HepG2 (cell line): ENCODE results near the gene WDR19. TPM values are rescaled to one million over a fixed set of nuclear protein-coding genes. Genes with fewer than 3 reads are reported as not detected.

Source experiments
- CAMTA2 ChIP-seq: sonication (generic); formaldehyde crosslinking; IDR thresholded peaks from 2 replicates; pipeline ENCODE4 v1.4.0; 2020; ENCODE audit warnings: mild to moderate bottlenecking, missing genetic modification reagents, borderline replicate concordance
- GABPA ChIP-seq, 2 experiments: IDR thresholded peaks; 2 replicates each; pipeline ENCODE4 v1.6.1; 2011 to 2016; ENCODE audit warnings: low read depth in 2 of 2, low read length in 1 of 2, missing biosample characterization in 1 of 2, missing genetic modification characterization in 1 of 2
- HNF1A ChIP-seq, 2 experiments: sonication (generic) in 1 of 2; formaldehyde crosslinking in 1 of 2; IDR thresholded peaks; 2 replicates each; pipeline versions ENCODE4 v1.4.0 to v1.6.1; 2016 to 2020; ENCODE audit warnings: borderline replicate concordance in 1 of 2, low read depth in 1 of 2, mild to moderate bottlenecking in 1 of 2, missing genetic modification reagents in 1 of 2
- HNF1B ChIP-seq: sonication (generic); formaldehyde crosslinking; IDR thresholded peaks from 2 replicates; pipeline ENCODE4 v1.5.1; 2020; ENCODE audit warnings: mild to moderate bottlenecking, moderate library complexity, missing genetic modification reagents
- MTA3 ChIP-seq: sonication (generic); formaldehyde crosslinking; IDR thresholded peaks from 2 replicates; pipeline ENCODE4 v1.4.0; 2020; ENCODE audit warnings: missing genetic modification reagents
- NKX3-1 ChIP-seq: sonication (generic); formaldehyde crosslinking; IDR thresholded peaks from 2 replicates; pipeline ENCODE4 v1.5.0; 2020; ENCODE audit warnings: missing genetic modification reagents
- RXRB ChIP-seq: IDR thresholded peaks from 2 replicates; pipeline ENCODE4 v1.6.1; 2016; ENCODE audit warnings: borderline replicate concordance, missing genetic modification reagents, missing compliant biosample characterization
- SOX13 ChIP-seq, 3 experiments: fragments of 450-650 bp in 1 of 3; sonication (generic) in 1 of 3; formaldehyde crosslinking in 1 of 3; IDR thresholded peaks in 2 of 3; conservative IDR thresholded peaks in 1 of 3; 2 replicates each; pipeline versions ENCODE4 v1.5.0 to v1.6.1; 2016 to 2020; ENCODE audit warnings: antibody characterized with exemption in 1 of 3, mild to moderate bottlenecking in 1 of 3, missing compliant biosample characterization in 1 of 3, missing genetic modification reagents in 1 of 3, moderate library complexity in 1 of 3
- SRSF9 ChIP-seq: fragments of 200-400 bp; formaldehyde crosslinking; IDR thresholded peaks from 2 replicates; pipeline ENCODE4 v1.6.1; 2018; ENCODE audit warnings: borderline replicate concordance, mild to moderate bottlenecking, low read depth, low read length; ENCODE audit not compliant: insufficient read depth, poor library complexity, severe bottlenecking
- ZNF142 ChIP-seq: sonication (generic); formaldehyde crosslinking; IDR thresholded peaks from 2 replicates; pipeline ENCODE4 v1.4.0; 2020; ENCODE audit warnings: missing genetic modification reagents
- ZNF275 ChIP-seq: sonication (generic); formaldehyde crosslinking; IDR thresholded peaks from 2 replicates; pipeline ENCODE4 v1.8.0; 2022; ENCODE audit warnings: missing genetic modification reagents, mild to moderate bottlenecking, inconsistent platforms, borderline replicate concordance
- ZNF644 ChIP-seq: IDR thresholded peaks from 2 replicates; pipeline ENCODE4 v1.6.1; 2016; ENCODE audit warnings: low read depth
- polyA plus RNA-seq, 8 experiments: library from polyadenylated mRNA; depleted of rRNA in 3 of 8; stranded (reverse) in 7 of 8; unstranded in 1 of 8; fragments of >200 nt; fragmentation: Illumina TruSeq in 4 of 8; extraction: Trizol in 4 of 8; gene quantifications; 2 replicates each; pipeline versions ENCODE4 v1.2.1 to v1.2.3, GENCODE V29; 2011 to 2016; ENCODE audit warnings: low read depth in 4 of 8, missing spikeins in 1 of 8, mixed read lengths in 1 of 8; ENCODE audit not compliant: insufficient read depth in 1 of 8
- total RNA-seq, 5 experiments: library from RNA; depleted of rRNA; stranded (reverse); fragments of >200 nt; fragmentation: Illumina TruSeq; extraction: Trizol; gene quantifications; 2 replicates each; pipeline ENCODE4 v1.2.3, GENCODE V29; 2016; ENCODE audit warnings: low read depth in 1 of 5

Gene WDR19
- total and polyA plus RNA-seq, 2 of the 13 experiments (the other 11 are each of a cell fraction or from before 2014, with no cell fraction given), result 22.9 to 34.1 TPM

GRCh38 chr4:39324897-39325613, 142.7 kb downstream of the WDR19 start (continued):
- TF ChIP-seq ZNF142 (CRISPR knock-in tag), result no peak
- no peak for TF ChIP-seq ZNF275
- TF ChIP-seq RXRB, result 0 out of 2 replicates have a peak, but pooled peaks have one; percentile 14
- no peak for TF ChIP-seq SOX13 (IDR thresholded peaks at IDR 0.05)
- TF ChIP-seq SOX13 (CRISPR knock-in tag; conservative IDR thresholded peaks at IDR 0.05 in 1 of 2, IDR thresholded peaks at IDR 0.05 in 1 of 2), result peak in 1 of 2 experiments; percentile 43; a peak in 1 of 4 replicates
- TF ChIP-seq ZNF644 (CRISPR knock-in tag), result peak; percentile 20; the same call in 1 of the 2 replicates
- TF ChIP-seq HNF1A (IDR thresholded peaks at IDR 0.05; ENCODE audit: low read depth), result peak; percentile 37; the same call in 1 of the 2 replicates
- no peak; the same call in 1 of the 2 replicates for TF ChIP-seq HNF1A (CRISPR knock-in tag; IDR thresholded peaks at IDR 0.05; ENCODE audit: borderline replicate concordance)
- TF ChIP-seq NKX3-1 (CRISPR knock-in tag), result no peak
- no peak for TF ChIP-seq MTA3 (CRISPR knock-in tag)
- no peak for TF ChIP-seq SRSF9
- TF ChIP-seq CAMTA2 (CRISPR knock-in tag), result no peak
- no peak for TF ChIP-seq GABPA (IDR thresholded peaks at IDR 0.05; ENCODE audit: low read depth, low read length)
- TF ChIP-seq GABPA (CRISPR knock-in tag; IDR thresholded peaks at IDR 0.05; ENCODE audit: low read depth), result no peak
- TF ChIP-seq HNF1B (CRISPR knock-in tag), result 0 out of 2 replicates have a peak, but pooled peaks have one; percentile 38
